HUES6 (cell line): ENCODE measurements around the gene THSD7B.
"Not testable (repeated sequence)": the region's sequence is repeated elsewhere in the genome, so short reads cannot be mapped to it uniquely, and the experiment has no call there.

ENCODE experiments used
- H3K27ac ChIP-seq: 2 replicates; pipeline ENCODE4 v1.7.0; 2013; ENCODE audit warnings: low read depth, mild to moderate bottlenecking, low read length, inconsistent platforms
- H3K27me3 ChIP-seq: 2 replicates; pipeline ENCODE4 v1.6.1; 2013; ENCODE audit warnings: low read length; ENCODE audit not compliant: control insufficient read depth, insufficient read depth
- H3K36me3 ChIP-seq: 2 replicates; pipeline ENCODE4 v1.6.1; 2013; ENCODE audit warnings: low read length; ENCODE audit not compliant: control insufficient read depth, insufficient read depth
- H3K4me1 ChIP-seq: 2 replicates; pipeline ENCODE4 v1.6.1; 2013; ENCODE audit warnings: low read length; ENCODE audit not compliant: control insufficient read depth, insufficient read depth
- H3K4me3 ChIP-seq: 2 replicates; pipeline ENCODE4 v1.5.1; 2013; ENCODE audit warnings: low read depth, low read length
- H3K9ac ChIP-seq: one replicate; pipeline ENCODE4 v1.6.1; 2013; ENCODE audit warnings: mild to moderate bottlenecking, low read length
- H3K9me3 ChIP-seq: 2 replicates; pipeline ENCODE4 v1.6.1; 2013; ENCODE audit warnings: low read depth, low read length; ENCODE audit not compliant: control insufficient read depth, insufficient read depth

The THSD7B gene

GRCh38 chr2:137523931-137524330 lies 758.6 kb downstream of the THSD7B start:
- H3K27me3 ChIP-seq = no peaks in the 10 kb centered on the region
- H3K27ac ChIP-seq = no peak overlapping the region
- H3K4me3 ChIP-seq = no peak overlapping the region
- no peak overlapping the region for H3K9ac ChIP-seq
- no peaks in the 10 kb centered on the region for H3K9me3 ChIP-seq
- peaks cover 9% of the 10 kb centered on the region for H3K4me1 ChIP-seq
- no peaks in the 10 kb centered on the region for H3K36me3 ChIP-seq

GRCh38 chr2:137525132-137525531 lies 759.8 kb downstream of the THSD7B start:
- no peak overlapping the region for H3K9ac ChIP-seq
- H3K9me3 ChIP-seq = no peaks in the 10 kb centered on the region
- H3K27ac ChIP-seq = no peak overlapping the region
- no peaks in the 10 kb centered on the region for H3K36me3 ChIP-seq
- H3K4me1 ChIP-seq = peaks cover 9% of the 10 kb centered on the region
- H3K4me3 ChIP-seq = no peak overlapping the region
- no peaks in the 10 kb centered on the region for H3K27me3 ChIP-seq

GRCh38 chr2:137525641-137526190 lies 760.4 kb downstream of the THSD7B start:
- no peak overlapping the region for H3K27ac ChIP-seq
- no peaks in the 10 kb centered on the region for H3K27me3 ChIP-seq
- peaks cover 9% of the 10 kb centered on the region for H3K4me1 ChIP-seq
- no peak overlapping the region for H3K9ac ChIP-seq
- no peaks in the 10 kb centered on the region for H3K9me3 ChIP-seq
- no peak overlapping the region for H3K4me3 ChIP-seq
- H3K36me3 ChIP-seq = no peaks in the 10 kb centered on the region

- no peaks in the 10 kb centered on the region for H3K9me3 ChIP-seq
- no peak overlapping the region for H3K4me3 ChIP-seq
- no peaks in the 10 kb centered on the region for H3K36me3 ChIP-seq
- H3K27me3 ChIP-seq = no peaks in the 10 kb centered on the region
- H3K9ac ChIP-seq = no peak overlapping the region
- no peak overlapping the region for H3K27ac ChIP-seq
- no peaks in the 10 kb centered on the region for H3K4me1 ChIP-seq
Measured at GRCh38 chr2:137535897-137536296, 770.6 kb downstream of the THSD7B start.

- Histone ChIP-seq H3K27me3 (no peaks in the 10 kb centered on the region), H3K36me3 (no peaks in the 10 kb centered on the region), H3K9ac (no peak overlapping the region), H3K4me1 (no peaks in the 10 kb centered on the region), H3K27ac (no peak overlapping the region), H3K4me3 (no peak overlapping the region), H3K9me3 (no peaks in the 10 kb centered on the region)
Measured at GRCh38 chr2:137539336-137539735, 774.0 kb downstream of the THSD7B start.

GRCh38 chr2:137547842-137548241 lies 782.5 kb downstream of the THSD7B start:
- no peak overlapping the region for H3K27ac ChIP-seq
- no peak overlapping the region for H3K9ac ChIP-seq
- H3K4me1 ChIP-seq = no peaks in the 10 kb centered on the region
- no peaks in the 10 kb centered on the region for H3K27me3 ChIP-seq
- no peak overlapping the region for H3K4me3 ChIP-seq
- H3K36me3 ChIP-seq = no peaks in the 10 kb centered on the region
- no peaks in the 10 kb centered on the region for H3K9me3 ChIP-seq

GRCh38 chr2:137566387-137566786 lies 801.0 kb downstream of the THSD7B start:
- no peak overlapping the region for H3K9ac ChIP-seq
- H3K4me3 ChIP-seq = no peak overlapping the region
- H3K27me3 ChIP-seq = no peaks in the 10 kb centered on the region
- no peaks in the 10 kb centered on the region for H3K4me1 ChIP-seq
- H3K27ac ChIP-seq = no peak overlapping the region
- H3K36me3 ChIP-seq = no peaks in the 10 kb centered on the region
- H3K9me3 ChIP-seq = no peaks in the 10 kb centered on the region

GRCh38 chr2:137570484-137570883 lies 805.1 kb downstream of the THSD7B start:
- no peak overlapping the region for H3K27ac ChIP-seq
- no peaks in the 10 kb centered on the region for H3K9me3 ChIP-seq
- no peaks in the 10 kb centered on the region for H3K36me3 ChIP-seq
- no peaks in the 10 kb centered on the region for H3K27me3 ChIP-seq
- H3K9ac ChIP-seq = no peak overlapping the region
- H3K4me3 ChIP-seq = no peak overlapping the region
- H3K4me1 ChIP-seq = no peaks in the 10 kb centered on the region

- not testable (repeated sequence) for H3K9ac ChIP-seq, H3K36me3 ChIP-seq, H3K4me3 ChIP-seq, H3K27me3 ChIP-seq, H3K27ac ChIP-seq, H3K4me1 ChIP-seq, H3K9me3 ChIP-seq
Measured at GRCh38 chr2:137587834-137588233, 822.5 kb downstream of the THSD7B start.

GRCh38 chr2:137588578-137588977 lies 823.2 kb downstream of the THSD7B start:
- H3K27me3 ChIP-seq, H3K27ac ChIP-seq, H3K4me1 ChIP-seq, H3K9ac ChIP-seq, H3K4me3 ChIP-seq, H3K9me3 ChIP-seq, H3K36me3 ChIP-seq: not testable (repeated sequence)

GRCh38 chr2:137590102-137590501 lies 824.8 kb downstream of the THSD7B start:
- Histone ChIP-seq H3K36me3 (no peaks in the 10 kb centered on the region), H3K9ac (no peak overlapping the region), H3K4me1 (no peaks in the 10 kb centered on the region), H3K4me3 (no peak overlapping the region), H3K27me3 (no peaks in the 10 kb centered on the region), H3K27ac (no peak overlapping the region), H3K9me3 (peaks cover 4% of the 10 kb centered on the region; the same call in 1 of the 2 replicates)
